OCI-M2 (cell line): ENCODE measurements around the gene NAV2.

Experiments used
- DNase-seq: peaks from one replicate; lab custom pipeline; 2025; ENCODE audit not compliant: unreplicated experiment; lab: John Stamatoyannopoulos, UW

The NAV2 gene

GRCh38 chr11:20011307-20011951 is 298.8 kb downstream of the NAV2 start:
- DNase-seq = no peak

GRCh38 chr11:20013346-20014066 is 300.9 kb downstream of the NAV2 start:
- no peak for DNase-seq

- no peak for DNase-seq
Observed at GRCh38 chr11:20014067-20014402, 301.4 kb downstream of the NAV2 start.

GRCh38 chr11:20015101-20015500 is 302.5 kb downstream of the NAV2 start:
- DNase-seq = no peak

- DNase-seq = no peak
Observed at GRCh38 chr11:20015529-20016427, 303.1 kb downstream of the NAV2 start.

GRCh38 chr11:20016526-20016925 is 303.9 kb downstream of the NAV2 start:
- no peak for DNase-seq

GRCh38 chr11:20017320-20017719 is 304.7 kb downstream of the NAV2 start:
- no peak for DNase-seq

GRCh38 chr11:20020198-20020597 is 307.6 kb downstream of the NAV2 start:
- DNase-seq = no peak

- DNase-seq = no peak
Observed at GRCh38 chr11:20020716-20021115, 308.1 kb downstream of the NAV2 start.

- DNase-seq = no peak
Observed at GRCh38 chr11:20021212-20021611, 308.6 kb downstream of the NAV2 start.

GRCh38 chr11:20021771-20022362 is 309.2 kb downstream of the NAV2 start:
- DNase-seq = no peak

GRCh38 chr11:20022363-20023081 is 309.9 kb downstream of the NAV2 start:
- DNase-seq = no peak

- DNase-seq = no peak
Observed at GRCh38 chr11:20023082-20023426, 310.4 kb downstream of the NAV2 start.

- no peak for DNase-seq
Observed at GRCh38 chr11:20024172-20024935, 311.7 kb downstream of the NAV2 start.

GRCh38 chr11:20025332-20025840 is 312.7 kb downstream of the NAV2 start:
- no peak for DNase-seq

- no peak for DNase-seq
Observed at GRCh38 chr11:20026629-20027555, 314.3 kb downstream of the NAV2 start.

GRCh38 chr11:20027556-20028013 is 314.9 kb downstream of the NAV2 start:
- DNase-seq = no peak

- no peak for DNase-seq
Observed at GRCh38 chr11:20029193-20029592, 316.6 kb downstream of the NAV2 start.

GRCh38 chr11:20030472-20030871 is 317.8 kb downstream of the NAV2 start:
- DNase-seq = no peak
